NT2/D1 (cell line): ENCODE data around the gene TMEM87A.

ENCODE experiments used
- DNase-seq: peaks from one replicate; pipeline ENCODE4 v3.0.0-alpha.2; 2011; ENCODE audit warnings: low read depth, low spot score
- H3K27me3 ChIP-seq: 2 replicates; pipeline ENCODE4 v1.6.0; 2011; ENCODE audit warnings: mild to moderate bottlenecking; ENCODE audit not compliant: insufficient read length, insufficient read depth
- H3K36me3 ChIP-seq: 2 replicates; pipeline ENCODE4 v1.6.1; 2011; ENCODE audit warnings: mild to moderate bottlenecking, low read length, mixed read lengths; ENCODE audit not compliant: insufficient read depth, insufficient read length
- H3K4me1 ChIP-seq: 2 replicates; pipeline ENCODE4 v1.5.1; 2011; ENCODE audit not compliant: insufficient read depth, insufficient read length
- H3K4me3 ChIP-seq: 2 replicates; pipeline ENCODE4 v1.5.1; 2011; ENCODE audit warnings: low read depth; ENCODE audit not compliant: insufficient read length
- H3K9ac ChIP-seq: 2 replicates; pipeline ENCODE4 v1.6.0; 2011; ENCODE audit warnings: low read depth; ENCODE audit not compliant: insufficient read length
- H3K9me3 ChIP-seq: 2 replicates; pipeline ENCODE4 v1.5.1; 2011; ENCODE audit warnings: mild to moderate bottlenecking, low read length; ENCODE audit not compliant: insufficient read depth
- SUZ12 ChIP-seq: IDR thresholded peaks from 2 replicates; pipeline ENCODE4 v1.6.1; 2011; ENCODE audit not compliant: insufficient read length, insufficient read depth; ENCODE audit errors: extremely low read depth
- YY1 ChIP-seq: IDR thresholded peaks from 2 replicates; pipeline ENCODE4 v1.6.1; 2011; ENCODE audit not compliant: insufficient read length, insufficient read depth
- ZNF274 ChIP-seq: IDR thresholded peaks from 2 replicates; pipeline ENCODE4 v1.6.1; 2011; ENCODE audit warnings: mild to moderate bottlenecking, low read depth, low read length

Gene TMEM87A

GRCh38 chr15:42178056-42178455 is 95.2 kb downstream of the TMEM87A start:
- TF ChIP-seq ZNF274: no peak
- H3K9ac ChIP-seq: no peak overlapping the region
- H3K27me3 ChIP-seq: no peaks in the 10 kb centered on the region
- H3K4me1 ChIP-seq: no peaks in the 10 kb centered on the region
- peaks cover 48% of the 10 kb centered on the region for H3K36me3 ChIP-seq
- no peak for DNase-seq
- H3K9me3 ChIP-seq: no peaks in the 10 kb centered on the region
- no peak overlapping the region for H3K4me3 ChIP-seq

- no peak overlapping the region for H3K9ac ChIP-seq
- no peaks in the 10 kb centered on the region for H3K27me3 ChIP-seq
- DNase-seq: no peak
- H3K4me3 ChIP-seq: no peak overlapping the region
- no peaks in the 10 kb centered on the region for H3K4me1 ChIP-seq
- H3K36me3 ChIP-seq: peaks cover 54% of the 10 kb centered on the region
- TF ChIP-seq YY1 (no peak), SUZ12 (no peak), ZNF274 (no peak)
- no peaks in the 10 kb centered on the region for H3K9me3 ChIP-seq
These were observed 97.6 kb downstream of the TMEM87A start for GRCh38 chr15:42175671-42176070.

- DNase-seq: no peak
- no peak overlapping the region for H3K4me3 ChIP-seq
- peaks cover 50% of the 10 kb centered on the region for H3K36me3 ChIP-seq
- H3K27me3 ChIP-seq: no peaks in the 10 kb centered on the region
- H3K4me1 ChIP-seq: no peaks in the 10 kb centered on the region
- TF ChIP-seq SUZ12: no peak
- TF ChIP-seq ZNF274: no peak
- no peaks in the 10 kb centered on the region for H3K9me3 ChIP-seq
- no peak overlapping the region for H3K9ac ChIP-seq
These were observed 100.8 kb downstream of the TMEM87A start for GRCh38 chr15:42172475-42172874.

DNA sequence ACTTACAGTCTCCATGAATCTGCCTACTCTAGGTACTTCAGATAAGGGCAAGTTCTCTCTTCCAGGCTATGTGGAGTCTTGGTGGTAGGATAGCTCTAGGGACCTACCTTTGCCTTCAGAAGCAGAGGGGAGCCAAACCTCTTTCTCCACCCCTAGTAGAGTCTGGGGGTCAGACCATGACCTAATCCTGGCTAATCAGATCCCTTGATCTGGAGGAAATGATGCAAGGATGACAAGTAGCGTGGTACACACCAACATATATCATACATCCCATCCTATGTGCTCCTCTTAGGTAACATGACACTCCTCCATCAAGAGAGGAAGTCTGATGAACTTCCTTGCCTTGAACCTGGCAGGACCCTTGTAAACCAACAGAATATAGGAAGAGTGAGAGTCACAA is 101.4 kb downstream of the TMEM87A start:
- no peak overlapping the region for H3K4me3 ChIP-seq
- no peaks in the 10 kb centered on the region for H3K27me3 ChIP-seq
- no peak for TF ChIP-seq SUZ12
- TF ChIP-seq ZNF274: no peak
- TF ChIP-seq YY1: no peak
- peaks cover 56% of the 10 kb centered on the region for H3K36me3 ChIP-seq
- H3K9me3 ChIP-seq: no peaks in the 10 kb centered on the region
- H3K4me1 ChIP-seq: no peaks in the 10 kb centered on the region
- DNase-seq: no peak
- H3K9ac ChIP-seq: no peak overlapping the region

DNA sequence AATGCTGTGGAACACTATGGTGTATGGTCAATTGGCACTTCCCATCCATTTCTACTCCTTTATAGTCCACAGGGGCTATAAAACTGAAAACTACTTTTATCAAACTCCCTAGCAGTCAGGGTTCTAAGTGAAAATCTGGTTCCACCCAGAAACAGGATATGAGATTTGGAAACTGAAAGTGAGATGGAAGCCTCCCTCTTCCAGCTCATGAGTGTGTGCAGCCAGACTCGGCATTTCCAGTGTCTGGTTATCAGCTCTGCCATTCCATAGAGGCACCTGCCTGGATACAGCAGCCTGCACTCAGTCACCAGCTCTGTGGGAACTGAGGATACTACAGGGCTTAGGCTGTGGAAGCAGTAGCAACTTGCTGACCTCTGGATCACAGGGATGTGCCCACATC is 102.1 kb downstream of the TMEM87A start:
- TF ChIP-seq ZNF274: no peak
- no peak for TF ChIP-seq SUZ12
- TF ChIP-seq YY1: no peak
- Histone ChIP-seq H3K4me1 (no peaks in the 10 kb centered on the region), H3K9me3 (no peaks in the 10 kb centered on the region), H3K36me3 (peaks cover 59% of the 10 kb centered on the region), H3K4me3 (no peak overlapping the region), H3K27me3 (no peaks in the 10 kb centered on the region), H3K9ac (no peak overlapping the region)
- no peak for DNase-seq

DNA sequence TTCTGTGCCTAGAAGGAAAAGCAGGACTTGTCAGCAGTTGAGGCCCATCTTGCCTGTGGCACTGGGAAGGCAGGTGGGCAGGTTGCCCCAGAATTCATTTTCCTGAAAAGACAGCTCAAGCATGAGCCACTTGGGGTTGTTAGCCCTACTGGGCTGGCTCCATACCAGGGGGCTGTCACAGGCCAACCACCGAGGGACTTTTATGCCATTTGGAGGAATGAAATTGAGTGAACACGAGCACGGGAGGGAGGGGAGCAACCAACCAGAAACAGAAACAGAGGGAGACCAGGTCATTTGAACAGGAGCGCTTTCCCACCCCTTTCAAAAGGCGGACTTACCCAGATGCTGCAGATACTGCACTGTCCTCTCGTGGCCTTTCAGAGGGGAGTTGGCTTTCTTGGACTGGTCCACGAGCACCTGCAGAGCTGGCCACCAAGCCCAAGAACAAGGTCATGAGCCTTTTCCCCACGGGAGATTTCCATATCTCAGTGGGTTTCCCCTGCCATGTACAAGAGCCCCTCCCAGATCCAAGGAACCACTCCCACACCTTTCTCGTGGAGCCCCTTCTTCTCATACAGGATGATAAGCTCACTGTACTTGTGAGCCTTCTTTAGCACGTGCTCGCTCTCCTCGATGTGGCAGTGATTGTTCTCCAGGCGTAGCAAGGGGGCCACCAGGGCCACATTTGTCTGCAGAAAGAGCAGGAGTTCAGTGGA is 106.8 kb downstream of the TMEM87A start:
- no peak for DNase-seq
- H3K4me1 ChIP-seq: no peaks in the 10 kb centered on the region
- TF ChIP-seq ZNF274 (no peak), SUZ12 (no peak), YY1 (no peak)
- H3K9ac ChIP-seq: no peak overlapping the region
- no peaks in the 10 kb centered on the region for H3K9me3 ChIP-seq
- peaks cover 82% of the 10 kb centered on the region for H3K36me3 ChIP-seq
- H3K4me3 ChIP-seq: no peak overlapping the region
- H3K27me3 ChIP-seq: no peaks in the 10 kb centered on the region

DNA sequence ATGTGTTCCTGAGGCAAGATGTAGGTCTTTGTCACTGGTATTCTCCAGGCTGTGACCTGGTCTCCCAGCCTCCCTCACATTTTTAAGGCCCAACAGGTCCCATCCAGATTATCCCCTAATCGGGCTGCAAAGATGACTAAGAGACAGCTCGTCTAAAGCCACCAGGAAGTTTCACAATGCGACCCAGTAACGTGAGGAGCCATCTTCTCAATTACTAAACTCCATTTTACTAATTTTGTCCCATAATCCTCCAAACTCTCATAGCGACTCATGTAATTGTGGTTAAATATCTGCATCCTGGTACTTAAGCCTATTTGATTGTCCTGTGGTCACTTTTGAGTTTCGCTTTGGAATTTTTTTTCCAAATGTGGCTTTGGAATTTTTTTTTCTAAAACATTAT is 108.1 kb downstream of the TMEM87A start:
- H3K4me3 ChIP-seq: no peak overlapping the region
- no peaks in the 10 kb centered on the region for H3K27me3 ChIP-seq
- DNase-seq: no peak
- H3K4me1 ChIP-seq: no peaks in the 10 kb centered on the region
- no peaks in the 10 kb centered on the region for H3K9me3 ChIP-seq
- no peak overlapping the region for H3K9ac ChIP-seq
- TF ChIP-seq YY1 (no peak), ZNF274 (no peak), SUZ12 (no peak)
- H3K36me3 ChIP-seq: peaks cover 89% of the 10 kb centered on the region

DNA sequence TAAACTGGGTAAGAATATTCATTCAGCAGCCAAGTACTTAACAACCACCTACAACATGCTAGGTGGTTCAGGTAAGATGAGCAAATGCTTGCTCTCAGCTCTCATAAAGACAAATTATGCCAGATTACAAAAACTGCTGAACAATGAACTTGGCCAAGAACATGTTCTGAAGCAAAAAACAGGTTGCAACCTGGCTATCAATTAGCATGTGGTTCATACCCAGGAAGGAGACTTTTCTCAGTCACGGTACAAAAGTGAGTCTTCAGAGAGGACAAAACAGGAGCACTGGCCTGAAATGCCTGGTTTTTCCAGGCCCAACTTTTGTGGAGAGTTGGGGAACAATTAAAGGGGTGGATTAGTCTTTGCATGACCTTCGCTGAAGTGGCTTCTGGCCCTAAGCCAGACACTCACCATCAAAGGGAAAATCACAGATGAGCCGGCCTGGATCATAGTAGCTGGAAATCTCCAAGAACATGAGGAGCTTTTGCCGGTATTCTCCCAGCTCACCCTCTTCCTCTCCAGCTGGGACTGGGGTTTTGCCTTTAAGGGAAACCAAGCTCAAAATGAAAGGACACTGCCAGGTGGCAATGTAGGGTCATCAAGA is 109.2 kb downstream of the TMEM87A start:
- H3K36me3 ChIP-seq: peaks cover 95% of the 10 kb centered on the region
- H3K9ac ChIP-seq: no peak overlapping the region
- H3K27me3 ChIP-seq: no peaks in the 10 kb centered on the region
- DNase-seq: no peak
- TF ChIP-seq YY1: no peak
- TF ChIP-seq ZNF274: no peak
- no peak for TF ChIP-seq SUZ12
- no peaks in the 10 kb centered on the region for H3K9me3 ChIP-seq
- H3K4me3 ChIP-seq: no peak overlapping the region
- no peaks in the 10 kb centered on the region for H3K4me1 ChIP-seq
